HCT116 (cell line): ENCODE data around the gene SOD1.

Experiments used
- EGR1 ChIP-seq: IDR thresholded peaks from 2 replicates; pipeline ENCODE4 v1.6.1; 2012; ENCODE audit warnings: low read depth
- ELF1 ChIP-seq: IDR thresholded peaks from 2 replicates; pipeline ENCODE4 v1.6.1; 2012; ENCODE audit warnings: low read depth, borderline replicate concordance
- POLR2A ChIP-seq: IDR thresholded peaks from 2 replicates; pipeline ENCODE4 v1.7.0; 2011; ENCODE audit warnings: borderline replicate concordance; ENCODE audit not compliant: insufficient read depth, insufficient read length; ENCODE audit errors: extremely low read depth
- POLR2AphosphoS5 ChIP-seq: IDR thresholded peaks from 2 replicates; pipeline ENCODE4 v1.6.1; 2011; ENCODE audit warnings: mild to moderate bottlenecking, low read depth, low read length, moderate library complexity
- RAD21 ChIP-seq: IDR thresholded peaks from 2 replicates; pipeline ENCODE4 v1.6.1; 2012; ENCODE audit warnings: low read depth, mild to moderate bottlenecking
- ZFX ChIP-seq: fragments of 450-650 bp; IDR thresholded peaks from 2 replicates; pipeline ENCODE4 v1.6.1; 2017
- ZNF274 ChIP-seq: fragments of 200-500 bp; sonication (Bioruptor generic); IDR thresholded peaks from 2 replicates; pipeline ENCODE4 v1.6.1; 2014; ENCODE audit warnings: mild to moderate bottlenecking, low read depth, low read length, inconsistent platforms
- TF ChIP-seq, protein P1 (sequence below), 3 experiments: fragments of 200-600 bp in 1 of 3; sonication (generic) in 1 of 3; IDR thresholded peaks in 2 of 3; conservative IDR thresholded peaks in 1 of 3; 2 replicates each; pipeline ENCODE4 v1.5.1; 2012 to 2017; ENCODE audit warnings: low read depth in 2 of 3, low read length in 2 of 3, antibody characterized with exemption in 1 of 3, borderline replicate concordance in 1 of 3, control low read depth in 1 of 3, mild to moderate bottlenecking in 1 of 3, mixed read lengths in 1 of 3, mixed run types in 1 of 3, moderate library complexity in 1 of 3; ENCODE audit not compliant: insufficient read depth in 1 of 3
- TF ChIP-seq, protein P2 (sequence below): IDR thresholded peaks from 2 replicates; pipeline ENCODE4 v1.6.1; 2012
- TF ChIP-seq, protein P3 (sequence below): IDR thresholded peaks from 2 replicates; pipeline ENCODE4 v1.6.1; 2012
- TF ChIP-seq, protein P4 (sequence below): IDR thresholded peaks from 2 replicates; pipeline ENCODE4 v1.6.1; 2011; ENCODE audit warnings: mild to moderate bottlenecking, low read length, moderate library complexity; ENCODE audit not compliant: insufficient replicate concordance; ENCODE audit errors: extremely low read depth

DNA sequence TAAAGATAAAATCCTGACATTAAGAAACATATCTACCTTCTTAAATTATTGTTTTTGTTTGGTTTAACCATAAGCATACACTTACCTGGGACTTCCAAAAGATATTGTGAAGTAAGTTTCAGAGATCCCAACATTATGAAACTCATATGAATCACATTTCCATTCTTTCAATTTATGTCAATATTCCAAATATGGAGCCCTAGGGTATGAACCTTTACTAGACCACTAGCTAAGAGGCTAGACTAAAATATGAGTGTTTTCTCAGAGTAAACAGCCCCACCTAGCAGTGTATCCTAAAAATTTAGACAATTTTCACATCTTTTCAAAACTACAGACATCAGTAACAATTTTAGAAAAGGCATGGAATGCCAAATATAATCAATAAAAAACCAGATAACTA, 48.0 kb downstream of the SOD1 start:
- TF ChIP-seq POLR2A (no peak), POLR2AphosphoS5 (no peak), ZFX (no peak), ELF1 (no peak), ZNF274 (no peak), RAD21 (no peak), EGR1 (no peak)
- TF ChIP-seq, protein P1, sequence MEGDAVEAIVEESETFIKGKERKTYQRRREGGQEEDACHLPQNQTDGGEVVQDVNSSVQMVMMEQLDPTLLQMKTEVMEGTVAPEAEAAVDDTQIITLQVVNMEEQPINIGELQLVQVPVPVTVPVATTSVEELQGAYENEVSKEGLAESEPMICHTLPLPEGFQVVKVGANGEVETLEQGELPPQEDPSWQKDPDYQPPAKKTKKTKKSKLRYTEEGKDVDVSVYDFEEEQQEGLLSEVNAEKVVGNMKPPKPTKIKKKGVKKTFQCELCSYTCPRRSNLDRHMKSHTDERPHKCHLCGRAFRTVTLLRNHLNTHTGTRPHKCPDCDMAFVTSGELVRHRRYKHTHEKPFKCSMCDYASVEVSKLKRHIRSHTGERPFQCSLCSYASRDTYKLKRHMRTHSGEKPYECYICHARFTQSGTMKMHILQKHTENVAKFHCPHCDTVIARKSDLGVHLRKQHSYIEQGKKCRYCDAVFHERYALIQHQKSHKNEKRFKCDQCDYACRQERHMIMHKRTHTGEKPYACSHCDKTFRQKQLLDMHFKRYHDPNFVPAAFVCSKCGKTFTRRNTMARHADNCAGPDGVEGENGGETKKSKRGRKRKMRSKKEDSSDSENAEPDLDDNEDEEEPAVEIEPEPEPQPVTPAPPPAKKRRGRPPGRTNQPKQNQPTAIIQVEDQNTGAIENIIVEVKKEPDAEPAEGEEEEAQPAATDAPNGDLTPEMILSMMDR (IDR thresholded peaks at IDR 0.05 in 2 of 3, conservative IDR thresholded peaks at IDR 0.05 in 1 of 3; ENCODE audit: borderline replicate concordance in 1 of 3, insufficient read depth in 1 of 3, low read depth in 2 of 3, low read length in 2 of 3) = no peak
- TF ChIP-seq, protein P2, sequence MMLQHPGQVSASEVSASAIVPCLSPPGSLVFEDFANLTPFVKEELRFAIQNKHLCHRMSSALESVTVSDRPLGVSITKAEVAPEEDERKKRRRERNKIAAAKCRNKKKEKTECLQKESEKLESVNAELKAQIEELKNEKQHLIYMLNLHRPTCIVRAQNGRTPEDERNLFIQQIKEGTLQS = no peak
- TF ChIP-seq, protein P3, sequence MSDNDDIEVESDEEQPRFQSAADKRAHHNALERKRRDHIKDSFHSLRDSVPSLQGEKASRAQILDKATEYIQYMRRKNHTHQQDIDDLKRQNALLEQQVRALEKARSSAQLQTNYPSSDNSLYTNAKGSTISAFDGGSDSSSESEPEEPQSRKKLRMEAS = no peak
- TF ChIP-seq, protein P4, sequence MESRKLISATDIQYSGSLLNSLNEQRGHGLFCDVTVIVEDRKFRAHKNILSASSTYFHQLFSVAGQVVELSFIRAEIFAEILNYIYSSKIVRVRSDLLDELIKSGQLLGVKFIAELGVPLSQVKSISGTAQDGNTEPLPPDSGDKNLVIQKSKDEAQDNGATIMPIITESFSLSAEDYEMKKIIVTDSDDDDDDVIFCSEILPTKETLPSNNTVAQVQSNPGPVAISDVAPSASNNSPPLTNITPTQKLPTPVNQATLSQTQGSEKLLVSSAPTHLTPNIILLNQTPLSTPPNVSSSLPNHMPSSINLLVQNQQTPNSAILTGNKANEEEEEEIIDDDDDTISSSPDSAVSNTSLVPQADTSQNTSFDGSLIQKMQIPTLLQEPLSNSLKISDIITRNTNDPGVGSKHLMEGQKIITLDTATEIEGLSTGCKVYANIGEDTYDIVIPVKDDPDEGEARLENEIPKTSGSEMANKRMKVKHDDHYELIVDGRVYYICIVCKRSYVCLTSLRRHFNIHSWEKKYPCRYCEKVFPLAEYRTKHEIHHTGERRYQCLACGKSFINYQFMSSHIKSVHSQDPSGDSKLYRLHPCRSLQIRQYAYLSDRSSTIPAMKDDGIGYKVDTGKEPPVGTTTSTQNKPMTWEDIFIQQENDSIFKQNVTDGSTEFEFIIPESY = no peak
